ENCODE results near the gene MICA.

DNA sequence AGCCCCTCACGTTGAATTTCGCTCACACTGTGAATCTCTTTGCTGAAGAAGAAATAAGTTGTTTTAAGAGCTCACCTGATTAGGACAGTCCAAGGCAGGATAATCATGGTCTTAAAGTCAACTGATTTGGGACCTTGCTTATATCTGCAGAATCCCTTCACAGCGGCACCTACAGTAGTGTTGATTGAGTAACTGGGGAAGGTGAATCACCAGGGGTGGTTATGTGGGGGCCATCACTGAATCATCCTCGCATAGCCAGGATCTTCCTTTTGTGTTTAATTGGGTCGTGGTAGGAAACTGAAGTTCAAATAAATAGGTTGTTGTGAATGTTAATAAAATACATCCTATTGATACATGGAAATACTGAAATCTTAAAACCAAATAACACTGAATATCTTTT is 20.2 kb upstream of the MICA start:
- TF ChIP-seq EGR1 (IDR thresholded peaks at IDR 0.05; ENCODE audit: low read depth in 2 of 2), result no peak
- TF ChIP-seq, protein P1, sequence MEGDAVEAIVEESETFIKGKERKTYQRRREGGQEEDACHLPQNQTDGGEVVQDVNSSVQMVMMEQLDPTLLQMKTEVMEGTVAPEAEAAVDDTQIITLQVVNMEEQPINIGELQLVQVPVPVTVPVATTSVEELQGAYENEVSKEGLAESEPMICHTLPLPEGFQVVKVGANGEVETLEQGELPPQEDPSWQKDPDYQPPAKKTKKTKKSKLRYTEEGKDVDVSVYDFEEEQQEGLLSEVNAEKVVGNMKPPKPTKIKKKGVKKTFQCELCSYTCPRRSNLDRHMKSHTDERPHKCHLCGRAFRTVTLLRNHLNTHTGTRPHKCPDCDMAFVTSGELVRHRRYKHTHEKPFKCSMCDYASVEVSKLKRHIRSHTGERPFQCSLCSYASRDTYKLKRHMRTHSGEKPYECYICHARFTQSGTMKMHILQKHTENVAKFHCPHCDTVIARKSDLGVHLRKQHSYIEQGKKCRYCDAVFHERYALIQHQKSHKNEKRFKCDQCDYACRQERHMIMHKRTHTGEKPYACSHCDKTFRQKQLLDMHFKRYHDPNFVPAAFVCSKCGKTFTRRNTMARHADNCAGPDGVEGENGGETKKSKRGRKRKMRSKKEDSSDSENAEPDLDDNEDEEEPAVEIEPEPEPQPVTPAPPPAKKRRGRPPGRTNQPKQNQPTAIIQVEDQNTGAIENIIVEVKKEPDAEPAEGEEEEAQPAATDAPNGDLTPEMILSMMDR (IDR thresholded peaks at IDR 0.05; ENCODE audit: low read depth, low read length, missing input control), result no peak
- TF ChIP-seq, protein P2, sequence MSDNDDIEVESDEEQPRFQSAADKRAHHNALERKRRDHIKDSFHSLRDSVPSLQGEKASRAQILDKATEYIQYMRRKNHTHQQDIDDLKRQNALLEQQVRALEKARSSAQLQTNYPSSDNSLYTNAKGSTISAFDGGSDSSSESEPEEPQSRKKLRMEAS (IDR thresholded peaks at IDR 0.05), result no peak
- TF ChIP-seq, protein P3, sequence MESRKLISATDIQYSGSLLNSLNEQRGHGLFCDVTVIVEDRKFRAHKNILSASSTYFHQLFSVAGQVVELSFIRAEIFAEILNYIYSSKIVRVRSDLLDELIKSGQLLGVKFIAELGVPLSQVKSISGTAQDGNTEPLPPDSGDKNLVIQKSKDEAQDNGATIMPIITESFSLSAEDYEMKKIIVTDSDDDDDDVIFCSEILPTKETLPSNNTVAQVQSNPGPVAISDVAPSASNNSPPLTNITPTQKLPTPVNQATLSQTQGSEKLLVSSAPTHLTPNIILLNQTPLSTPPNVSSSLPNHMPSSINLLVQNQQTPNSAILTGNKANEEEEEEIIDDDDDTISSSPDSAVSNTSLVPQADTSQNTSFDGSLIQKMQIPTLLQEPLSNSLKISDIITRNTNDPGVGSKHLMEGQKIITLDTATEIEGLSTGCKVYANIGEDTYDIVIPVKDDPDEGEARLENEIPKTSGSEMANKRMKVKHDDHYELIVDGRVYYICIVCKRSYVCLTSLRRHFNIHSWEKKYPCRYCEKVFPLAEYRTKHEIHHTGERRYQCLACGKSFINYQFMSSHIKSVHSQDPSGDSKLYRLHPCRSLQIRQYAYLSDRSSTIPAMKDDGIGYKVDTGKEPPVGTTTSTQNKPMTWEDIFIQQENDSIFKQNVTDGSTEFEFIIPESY (IDR thresholded peaks at IDR 0.05), result no peak
- no peak for TF ChIP-seq TAF1 (conservative IDR thresholded peaks at IDR 0.05)

Measured in liver (tissue), 3 donors.